ENCODE measurements around the gene LRRC55.

- TF ChIP-seq ELF4 (CRISPR knock-in tag; IDR thresholded peaks at IDR 0.05) = no peak
- TF ChIP-seq KLF6 (CRISPR knock-in tag; IDR thresholded peaks at IDR 0.05; ENCODE audit: borderline replicate concordance) = no peak
- TF ChIP-seq HMG20B (CRISPR knock-in tag; IDR thresholded peaks at IDR 0.05) = no peak
- TF ChIP-seq ZBTB7A (IDR thresholded peaks at IDR 0.05; ENCODE audit: borderline replicate concordance, control insufficient read depth, low read depth, low read length) = no peak
- TF ChIP-seq, protein P1, sequence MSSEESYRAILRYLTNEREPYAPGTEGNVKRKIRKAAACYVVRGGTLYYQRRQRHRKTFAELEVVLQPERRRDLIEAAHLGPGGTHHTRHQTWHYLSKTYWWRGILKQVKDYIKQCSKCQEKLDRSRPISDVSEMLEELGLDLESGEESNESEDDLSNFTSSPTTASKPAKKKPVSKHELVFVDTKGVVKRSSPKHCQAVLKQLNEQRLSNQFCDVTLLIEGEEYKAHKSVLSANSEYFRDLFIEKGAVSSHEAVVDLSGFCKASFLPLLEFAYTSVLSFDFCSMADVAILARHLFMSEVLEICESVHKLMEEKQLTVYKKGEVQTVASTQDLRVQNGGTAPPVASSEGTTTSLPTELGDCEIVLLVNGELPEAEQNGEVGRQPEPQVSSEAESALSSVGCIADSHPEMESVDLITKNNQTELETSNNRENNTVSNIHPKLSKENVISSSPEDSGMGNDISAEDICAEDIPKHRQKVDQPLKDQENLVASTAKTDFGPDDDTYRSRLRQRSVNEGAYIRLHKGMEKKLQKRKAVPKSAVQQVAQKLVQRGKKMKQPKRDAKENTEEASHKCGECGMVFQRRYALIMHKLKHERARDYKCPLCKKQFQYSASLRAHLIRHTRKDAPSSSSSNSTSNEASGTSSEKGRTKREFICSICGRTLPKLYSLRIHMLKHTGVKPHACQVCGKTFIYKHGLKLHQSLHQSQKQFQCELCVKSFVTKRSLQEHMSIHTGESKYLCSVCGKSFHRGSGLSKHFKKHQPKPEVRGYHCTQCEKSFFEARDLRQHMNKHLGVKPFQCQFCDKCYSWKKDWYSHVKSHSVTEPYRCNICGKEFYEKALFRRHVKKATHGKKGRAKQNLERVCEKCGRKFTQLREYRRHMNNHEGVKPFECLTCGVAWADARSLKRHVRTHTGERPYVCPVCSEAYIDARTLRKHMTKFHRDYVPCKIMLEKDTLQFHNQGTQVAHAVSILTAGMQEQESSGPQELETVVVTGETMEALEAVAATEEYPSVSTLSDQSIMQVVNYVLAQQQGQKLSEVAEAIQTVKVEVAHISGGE (CRISPR knock-in tag; IDR thresholded peaks at IDR 0.05) = no peak
- TF ChIP-seq CLOCK (CRISPR knock-in tag; IDR thresholded peaks at IDR 0.05; ENCODE audit: borderline replicate concordance) = no peak
- TF ChIP-seq CHD1 (IDR thresholded peaks at IDR 0.05; ENCODE audit: low read length) = no peak
- TF ChIP-seq USF2 (CRISPR knock-in tag; IDR thresholded peaks at IDR 0.05) = no peak
- peak; percentile 49 for TF ChIP-seq ELF1 (tag; IDR thresholded peaks at IDR 0.05)
- TF ChIP-seq E2F6 (IDR thresholded peaks at IDR 0.05; ENCODE audit: borderline replicate concordance in 1 of 2, extremely low read depth in 1 of 2, insufficient read depth in 1 of 2, insufficient read length in 1 of 2, low read depth in 1 of 2, low read length in 1 of 2, poor library complexity in 1 of 2, severe bottlenecking in 1 of 2) = no peak
- peak; percentile 44; the same call in 1 of the 2 replicates for TF ChIP-seq FOXJ3 (CRISPR knock-in tag; IDR thresholded peaks at IDR 0.05)
- TF ChIP-seq ZNF212 (CRISPR knock-in tag; IDR thresholded peaks at IDR 0.05) = no peak
- no peak for TF ChIP-seq NFIC (IDR thresholded peaks at IDR 0.05)
These were observed 26.4 kb upstream of the LRRC55 start for GRCh38 chr11:57155400-57155799.
